AG04449 (cell line): ENCODE measurements around the gene LRMDA.

Experiments used
- CTCF ChIA-PET: fragments of 350-600 bp; formaldehyde crosslinking; extraction: SDS; loops from one replicate; lab custom pipeline; 2021; ENCODE audit warnings: antibody characterized with exemption; lab: Yijun Ruan, JAX
- POLR2A ChIA-PET: fragments of 400-600, 350-600 bp; formaldehyde crosslinking; extraction: SDS; loops from one replicate; lab custom pipeline; 2020; ENCODE audit warnings: antibody characterized with exemption, inconsistent platforms; lab: Yijun Ruan, JAX
- DNase-seq: peaks from one replicate; pipeline ENCODE4 v3.0.0-alpha.2; 2010; ENCODE audit warnings: low read depth, low spot score
- H3K4me3 ChIP-seq: 2 replicates; pipeline ENCODE4 v1.5.1; 2011; ENCODE audit warnings: low read depth, mild to moderate bottlenecking, control low read depth, low read length
- TF ChIP-seq, protein P1 (sequence below): IDR thresholded peaks from one replicate; pipeline ENCODE4 v1.5.1; 2011; ENCODE audit warnings: mild to moderate bottlenecking, moderate library complexity, low read length, control low read depth, inconsistent platforms; ENCODE audit not compliant: insufficient read depth; ENCODE audit errors: missing control alignments

LRMDA gene

DNA sequence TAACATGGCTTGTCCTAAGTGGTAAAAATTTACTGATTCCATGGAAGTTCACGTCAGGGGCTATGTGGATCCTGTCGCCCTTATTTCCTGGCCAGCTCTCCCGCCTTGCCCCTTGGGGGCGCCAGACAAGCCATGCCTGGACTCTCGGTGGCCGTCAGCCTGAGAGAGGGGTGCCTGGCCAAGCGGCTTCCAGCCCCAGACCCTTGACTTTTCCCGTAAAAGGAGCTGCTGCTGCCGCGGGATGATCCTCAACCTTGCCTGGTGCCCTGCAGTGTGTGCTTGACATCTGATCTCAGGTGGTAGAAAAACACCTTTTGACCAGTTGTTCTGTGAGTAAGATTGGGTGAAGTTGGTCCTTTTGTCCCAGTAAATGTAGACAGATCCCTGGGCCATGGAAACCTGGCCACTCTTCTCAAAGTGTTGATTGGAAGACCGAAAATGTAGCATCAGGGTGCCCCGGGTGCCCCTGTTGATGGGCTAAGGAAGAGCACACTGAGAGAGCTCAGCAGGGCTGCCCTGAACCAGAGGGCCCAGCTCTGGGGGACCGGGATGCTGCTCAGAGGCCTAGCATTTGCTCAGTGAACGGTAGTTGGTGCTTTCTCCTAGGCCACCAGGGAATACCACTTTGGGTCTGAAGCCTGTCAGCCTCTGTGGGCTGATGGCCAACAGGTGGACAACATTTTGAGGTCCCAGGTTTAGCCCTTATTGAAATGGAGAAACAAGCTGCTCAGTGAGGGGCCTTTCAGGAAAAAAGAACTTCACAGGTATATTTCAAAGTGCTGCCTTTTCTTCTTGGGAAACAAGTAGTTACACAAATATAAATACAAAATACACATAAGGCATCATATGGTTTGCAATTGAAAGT is 162.5 kb downstream of the LRMDA start:
- TF ChIP-seq, protein P1, sequence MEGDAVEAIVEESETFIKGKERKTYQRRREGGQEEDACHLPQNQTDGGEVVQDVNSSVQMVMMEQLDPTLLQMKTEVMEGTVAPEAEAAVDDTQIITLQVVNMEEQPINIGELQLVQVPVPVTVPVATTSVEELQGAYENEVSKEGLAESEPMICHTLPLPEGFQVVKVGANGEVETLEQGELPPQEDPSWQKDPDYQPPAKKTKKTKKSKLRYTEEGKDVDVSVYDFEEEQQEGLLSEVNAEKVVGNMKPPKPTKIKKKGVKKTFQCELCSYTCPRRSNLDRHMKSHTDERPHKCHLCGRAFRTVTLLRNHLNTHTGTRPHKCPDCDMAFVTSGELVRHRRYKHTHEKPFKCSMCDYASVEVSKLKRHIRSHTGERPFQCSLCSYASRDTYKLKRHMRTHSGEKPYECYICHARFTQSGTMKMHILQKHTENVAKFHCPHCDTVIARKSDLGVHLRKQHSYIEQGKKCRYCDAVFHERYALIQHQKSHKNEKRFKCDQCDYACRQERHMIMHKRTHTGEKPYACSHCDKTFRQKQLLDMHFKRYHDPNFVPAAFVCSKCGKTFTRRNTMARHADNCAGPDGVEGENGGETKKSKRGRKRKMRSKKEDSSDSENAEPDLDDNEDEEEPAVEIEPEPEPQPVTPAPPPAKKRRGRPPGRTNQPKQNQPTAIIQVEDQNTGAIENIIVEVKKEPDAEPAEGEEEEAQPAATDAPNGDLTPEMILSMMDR: no peak
- ChIA-PET CTCF (no interaction called here), POLR2A (no interaction called here)
- DNase-seq: no peak
- H3K4me3 ChIP-seq: no peak overlapping the region

DNA sequence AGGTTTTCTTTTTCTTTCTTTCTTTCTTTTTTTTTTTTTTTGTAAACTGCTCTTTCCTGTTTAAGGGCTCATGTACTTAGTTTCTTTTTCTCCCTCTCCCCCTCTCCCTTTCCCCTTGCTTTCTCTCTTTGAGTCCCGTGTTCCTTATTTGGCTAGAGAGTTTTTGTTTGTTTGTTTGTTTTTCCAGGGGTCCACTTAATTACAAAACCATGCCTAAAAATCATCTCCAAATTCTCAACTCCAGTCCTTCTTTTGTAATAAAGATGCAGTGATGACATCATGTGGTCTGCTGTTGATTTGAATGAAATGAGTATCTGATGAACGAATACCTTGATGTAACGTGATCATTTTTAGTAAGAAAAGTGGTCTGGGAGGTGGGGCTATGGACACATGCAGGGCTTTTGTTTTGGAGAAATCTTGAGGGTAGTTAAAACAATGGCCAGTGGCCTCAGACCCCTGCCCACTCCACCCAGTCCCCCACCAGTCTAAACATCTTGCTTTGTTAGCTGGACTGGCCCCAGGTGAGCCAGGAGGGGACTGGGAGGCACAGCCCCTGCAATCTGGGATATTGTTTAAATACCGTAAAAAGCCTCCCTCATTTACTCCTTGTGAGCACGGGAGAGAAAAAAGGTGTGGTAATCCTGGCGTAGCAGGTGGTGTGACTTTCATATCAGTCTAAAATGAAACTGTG is 165.7 kb downstream of the LRMDA start:
- no peak overlapping the region for H3K4me3 ChIP-seq
- no peak for DNase-seq
- TF ChIP-seq, protein P1: no peak
- POLR2A ChIA-PET: no interaction called here
- CTCF ChIA-PET: no interaction called here

DNA sequence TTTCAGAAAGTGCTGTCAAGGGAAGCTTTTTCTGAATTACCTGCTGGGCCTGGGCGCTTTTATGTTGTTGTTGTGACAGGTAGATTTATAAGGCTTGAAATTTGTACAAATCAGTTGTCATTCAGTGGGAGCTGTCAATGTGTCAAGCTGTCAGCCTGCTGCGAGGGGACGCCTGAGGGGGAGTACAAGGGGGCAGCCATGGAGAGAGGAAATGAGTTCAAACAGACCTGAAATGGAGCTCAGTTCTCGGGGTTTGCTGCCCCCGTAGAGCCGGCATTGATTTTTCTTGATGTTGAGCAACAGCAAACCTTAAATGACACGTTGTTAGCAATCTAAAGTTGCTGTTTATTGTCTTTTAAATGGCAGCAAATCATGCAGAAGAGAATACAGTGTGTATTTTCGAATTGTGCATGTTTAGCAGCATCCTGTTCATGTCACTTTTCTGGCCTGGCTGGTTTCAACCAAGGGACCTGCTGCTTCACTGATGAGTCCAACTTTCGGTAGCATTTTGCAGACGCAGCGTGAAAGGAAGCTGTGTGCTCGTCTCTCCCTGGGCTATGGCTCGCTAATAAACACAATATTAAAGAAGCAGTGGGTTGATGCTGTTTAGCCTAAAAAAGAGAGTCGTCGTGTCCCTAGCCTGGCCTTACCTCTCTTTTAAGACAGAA is 166.5 kb downstream of the LRMDA start:
- ChIA-PET POLR2A (no interaction called here), CTCF (no interaction called here)
- no peak overlapping the region for H3K4me3 ChIP-seq
- no peak for DNase-seq
- TF ChIP-seq, protein P1: no peak

DNA sequence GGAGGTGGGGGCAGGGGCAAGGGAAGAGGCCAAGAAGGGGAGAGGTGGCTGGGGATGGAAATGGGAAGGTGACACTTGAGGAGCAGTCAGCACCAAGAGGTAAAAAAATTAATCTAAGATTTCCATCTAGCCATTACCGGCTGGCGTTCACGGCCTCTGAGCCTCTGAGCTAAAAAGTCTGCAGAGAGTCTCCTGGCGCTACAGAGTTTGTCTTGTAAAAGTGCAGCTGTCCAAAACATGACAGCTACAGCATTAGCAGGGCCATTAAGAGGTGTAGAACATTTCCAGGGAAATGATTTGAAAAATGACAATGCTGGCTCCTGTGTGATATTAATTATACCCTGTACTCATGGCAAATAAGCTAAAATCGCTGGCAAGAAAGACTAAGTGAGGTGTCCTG is 167.6 kb downstream of the LRMDA start:
- DNase-seq: no peak
- CTCF ChIA-PET: no interaction called here
- H3K4me3 ChIP-seq: no peak overlapping the region
- POLR2A ChIA-PET: no interaction called here
- TF ChIP-seq, protein P1: no peak

DNA sequence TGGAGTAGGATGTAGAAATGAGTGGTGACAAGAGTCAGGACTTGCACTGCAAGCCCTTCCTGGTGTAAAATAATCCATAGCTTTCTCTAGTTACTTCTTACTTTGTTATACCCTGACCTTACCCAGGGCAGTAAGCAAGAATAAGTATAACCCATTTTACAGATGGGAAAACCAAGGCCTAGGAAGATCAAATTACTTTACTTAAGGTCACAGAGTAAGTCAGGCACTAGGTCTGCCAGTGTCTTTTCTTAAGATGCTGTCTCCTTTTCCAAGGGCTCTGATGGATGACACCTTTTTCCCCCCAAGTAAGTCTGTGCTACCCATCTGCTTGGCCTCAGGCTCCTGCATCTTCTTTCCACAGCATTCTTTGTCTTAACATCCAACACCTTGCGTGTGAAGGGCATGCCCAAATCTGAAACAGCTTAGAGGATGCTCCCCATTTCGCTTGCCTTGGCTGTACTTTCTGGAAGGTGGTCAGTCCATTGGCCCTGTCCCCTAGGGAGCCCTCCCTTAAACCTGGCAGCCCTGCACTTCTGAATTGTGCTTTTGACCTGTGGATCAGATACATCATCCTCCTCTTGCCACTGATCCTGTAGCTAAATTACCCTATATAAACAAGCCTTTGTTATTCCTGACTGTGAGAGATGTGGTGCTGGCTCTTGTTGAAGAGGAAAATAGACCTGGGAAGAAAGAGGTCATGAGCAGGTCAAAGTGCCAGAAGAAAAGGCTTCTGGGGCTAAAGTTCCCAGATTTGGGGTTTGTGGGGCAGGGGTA is 168.6 kb downstream of the LRMDA start:
- ChIA-PET CTCF (no interaction called here), POLR2A (no interaction called here)
- TF ChIP-seq, protein P1: no peak
- no peak overlapping the region for H3K4me3 ChIP-seq
- no peak for DNase-seq
